ENCODE data around the gene TNNC2. TPM values are rescaled to one million over a fixed set of nuclear protein-coding genes. Genes with fewer than 3 reads are reported as not detected.

Gene TNNC2
- total and polyA plus RNA-seq, 2 of the 13 experiments (the other 11 are each of a cell fraction or from before 2014, with no cell fraction given): 1.8 to 4.7 TPM

DNA sequence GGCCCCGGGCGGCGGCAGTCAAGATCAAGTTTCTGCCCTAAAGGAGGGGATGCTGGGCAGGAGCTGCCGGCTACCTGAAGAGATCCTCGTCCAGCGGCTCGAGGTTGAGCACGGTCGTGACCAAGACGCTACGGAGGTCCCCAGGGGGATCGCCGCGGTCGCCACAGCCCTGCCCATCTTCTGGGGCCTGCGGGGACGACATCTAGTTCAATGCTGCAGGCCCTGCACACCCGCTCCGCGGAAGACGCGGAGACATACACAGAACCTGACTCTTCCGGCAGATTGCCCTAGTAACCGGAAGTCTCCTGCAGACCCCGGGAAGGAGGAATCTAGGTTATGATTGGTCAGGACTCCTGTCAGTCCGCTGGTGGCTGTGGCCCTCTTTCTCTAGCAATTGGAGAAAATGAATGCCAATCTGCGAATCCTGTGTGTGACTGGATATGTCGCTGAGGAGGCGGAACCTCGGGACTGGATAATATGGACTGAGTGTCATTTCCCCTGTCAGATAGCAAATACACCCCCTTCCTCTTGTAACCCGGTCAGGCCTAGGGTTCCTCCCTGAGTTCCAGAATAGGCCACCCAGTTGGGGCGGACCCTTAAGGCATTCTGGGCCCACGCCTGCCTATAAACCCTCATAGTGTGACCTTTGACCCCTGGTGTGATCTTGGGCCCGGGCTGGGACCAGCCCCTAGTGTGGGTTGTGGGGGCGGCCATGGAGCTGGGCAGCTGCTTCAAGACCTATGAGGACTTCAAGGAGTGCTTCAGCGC, 30.2 kb upstream of the TNNC2 start, which contains the start of the genes ACOT8 and ZSWIM3 (continued):
- TF ChIP-seq, protein P1, sequence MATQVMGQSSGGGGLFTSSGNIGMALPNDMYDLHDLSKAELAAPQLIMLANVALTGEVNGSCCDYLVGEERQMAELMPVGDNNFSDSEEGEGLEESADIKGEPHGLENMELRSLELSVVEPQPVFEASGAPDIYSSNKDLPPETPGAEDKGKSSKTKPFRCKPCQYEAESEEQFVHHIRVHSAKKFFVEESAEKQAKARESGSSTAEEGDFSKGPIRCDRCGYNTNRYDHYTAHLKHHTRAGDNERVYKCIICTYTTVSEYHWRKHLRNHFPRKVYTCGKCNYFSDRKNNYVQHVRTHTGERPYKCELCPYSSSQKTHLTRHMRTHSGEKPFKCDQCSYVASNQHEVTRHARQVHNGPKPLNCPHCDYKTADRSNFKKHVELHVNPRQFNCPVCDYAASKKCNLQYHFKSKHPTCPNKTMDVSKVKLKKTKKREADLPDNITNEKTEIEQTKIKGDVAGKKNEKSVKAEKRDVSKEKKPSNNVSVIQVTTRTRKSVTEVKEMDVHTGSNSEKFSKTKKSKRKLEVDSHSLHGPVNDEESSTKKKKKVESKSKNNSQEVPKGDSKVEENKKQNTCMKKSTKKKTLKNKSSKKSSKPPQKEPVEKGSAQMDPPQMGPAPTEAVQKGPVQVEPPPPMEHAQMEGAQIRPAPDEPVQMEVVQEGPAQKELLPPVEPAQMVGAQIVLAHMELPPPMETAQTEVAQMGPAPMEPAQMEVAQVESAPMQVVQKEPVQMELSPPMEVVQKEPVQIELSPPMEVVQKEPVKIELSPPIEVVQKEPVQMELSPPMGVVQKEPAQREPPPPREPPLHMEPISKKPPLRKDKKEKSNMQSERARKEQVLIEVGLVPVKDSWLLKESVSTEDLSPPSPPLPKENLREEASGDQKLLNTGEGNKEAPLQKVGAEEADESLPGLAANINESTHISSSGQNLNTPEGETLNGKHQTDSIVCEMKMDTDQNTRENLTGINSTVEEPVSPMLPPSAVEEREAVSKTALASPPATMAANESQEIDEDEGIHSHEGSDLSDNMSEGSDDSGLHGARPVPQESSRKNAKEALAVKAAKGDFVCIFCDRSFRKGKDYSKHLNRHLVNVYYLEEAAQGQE (IDR thresholded peaks at IDR 0.05; ENCODE audit: borderline replicate concordance in 1 of 2, low read depth in 1 of 2, low read length in 2 of 2): peak in 1 of 2 experiments; percentile 66; a peak in 2 of 4 replicates
- TF ChIP-seq, protein P2, sequence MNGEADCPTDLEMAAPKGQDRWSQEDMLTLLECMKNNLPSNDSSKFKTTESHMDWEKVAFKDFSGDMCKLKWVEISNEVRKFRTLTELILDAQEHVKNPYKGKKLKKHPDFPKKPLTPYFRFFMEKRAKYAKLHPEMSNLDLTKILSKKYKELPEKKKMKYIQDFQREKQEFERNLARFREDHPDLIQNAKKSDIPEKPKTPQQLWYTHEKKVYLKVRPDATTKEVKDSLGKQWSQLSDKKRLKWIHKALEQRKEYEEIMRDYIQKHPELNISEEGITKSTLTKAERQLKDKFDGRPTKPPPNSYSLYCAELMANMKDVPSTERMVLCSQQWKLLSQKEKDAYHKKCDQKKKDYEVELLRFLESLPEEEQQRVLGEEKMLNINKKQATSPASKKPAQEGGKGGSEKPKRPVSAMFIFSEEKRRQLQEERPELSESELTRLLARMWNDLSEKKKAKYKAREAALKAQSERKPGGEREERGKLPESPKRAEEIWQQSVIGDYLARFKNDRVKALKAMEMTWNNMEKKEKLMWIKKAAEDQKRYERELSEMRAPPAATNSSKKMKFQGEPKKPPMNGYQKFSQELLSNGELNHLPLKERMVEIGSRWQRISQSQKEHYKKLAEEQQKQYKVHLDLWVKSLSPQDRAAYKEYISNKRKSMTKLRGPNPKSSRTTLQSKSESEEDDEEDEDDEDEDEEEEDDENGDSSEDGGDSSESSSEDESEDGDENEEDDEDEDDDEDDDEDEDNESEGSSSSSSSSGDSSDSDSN (CRISPR knock-in tag; IDR thresholded peaks at IDR 0.05): peak; percentile 90
- TF ChIP-seq SAFB2 (CRISPR knock-in tag; IDR thresholded peaks at IDR 0.05; ENCODE audit: borderline replicate concordance, low read depth) (no peak), ZSCAN5A (CRISPR knock-in tag; IDR thresholded peaks at IDR 0.05; ENCODE audit: borderline replicate concordance) (peak; percentile 84), MBD4 (IDR thresholded peaks at IDR 0.05; ENCODE audit: borderline replicate concordance, low read length) (no peak), MATR3 (CRISPR knock-in tag; IDR thresholded peaks at IDR 0.05) (no peak), ZNF780A (CRISPR knock-in tag; IDR thresholded peaks at IDR 0.05) (no peak), EHMT2 (IDR thresholded peaks at IDR 0.05; ENCODE audit: borderline replicate concordance, low read depth, low read length) (no peak), CREBL2 (CRISPR knock-in tag; IDR thresholded peaks at IDR 0.05; ENCODE audit: borderline replicate concordance) (no peak; the same call in 1 of the 2 replicates), ZNF709 (CRISPR knock-in tag; IDR thresholded peaks at IDR 0.05) (peak; percentile 92; the same call in 1 of the 2 replicates), THAP7 (CRISPR knock-in tag; IDR thresholded peaks at IDR 0.05) (peak; percentile 97), CCAR2 (optimal IDR thresholded peaks at IDR 0.05; ENCODE audit: low read depth, low read length) (no peak), POLR2G (IDR thresholded peaks at IDR 0.05; ENCODE audit: low read depth, low read length) (peak; percentile 98), ZNF83 (CRISPR knock-in tag; IDR thresholded peaks at IDR 0.05; ENCODE audit: borderline replicate concordance) (no peak), TGIF2 (CRISPR knock-in tag; IDR thresholded peaks at IDR 0.05) (peak; percentile 99)
- TF ChIP-seq, protein P3, sequence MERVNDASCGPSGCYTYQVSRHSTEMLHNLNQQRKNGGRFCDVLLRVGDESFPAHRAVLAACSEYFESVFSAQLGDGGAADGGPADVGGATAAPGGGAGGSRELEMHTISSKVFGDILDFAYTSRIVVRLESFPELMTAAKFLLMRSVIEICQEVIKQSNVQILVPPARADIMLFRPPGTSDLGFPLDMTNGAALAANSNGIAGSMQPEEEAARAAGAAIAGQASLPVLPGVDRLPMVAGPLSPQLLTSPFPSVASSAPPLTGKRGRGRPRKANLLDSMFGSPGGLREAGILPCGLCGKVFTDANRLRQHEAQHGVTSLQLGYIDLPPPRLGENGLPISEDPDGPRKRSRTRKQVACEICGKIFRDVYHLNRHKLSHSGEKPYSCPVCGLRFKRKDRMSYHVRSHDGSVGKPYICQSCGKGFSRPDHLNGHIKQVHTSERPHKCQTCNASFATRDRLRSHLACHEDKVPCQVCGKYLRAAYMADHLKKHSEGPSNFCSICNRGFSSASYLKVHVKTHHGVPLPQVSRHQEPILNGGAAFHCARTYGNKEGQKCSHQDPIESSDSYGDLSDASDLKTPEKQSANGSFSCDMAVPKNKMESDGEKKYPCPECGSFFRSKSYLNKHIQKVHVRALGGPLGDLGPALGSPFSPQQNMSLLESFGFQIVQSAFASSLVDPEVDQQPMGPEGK (CRISPR knock-in tag; IDR thresholded peaks at IDR 0.05): no peak; the same call in 1 of the 2 replicates
